CD4-positive, alpha-beta T cell treated with Interleukin-17A for 1 hour (primary cell): ENCODE data around the gene SCGB3A1.

Experiments used
- DNase-seq: peaks from one replicate; pipeline ENCODE4 v3.0.0-alpha.2; 2020

The SCGB3A1 gene

GRCh38 chr5:180603076-180603594 lies 11.8 kb upstream of the SCGB3A1 start:
- DNase-seq, result no peak

- no peak for DNase-seq
These were observed 11.3 kb upstream of the SCGB3A1 start for GRCh38 chr5:180602481-180603075.

- no peak for DNase-seq
These were observed 10.5 kb upstream of the SCGB3A1 start for GRCh38 chr5:180601591-180602480.

GRCh38 chr5:180600554-180601041 lies 9.3 kb upstream of the SCGB3A1 start:
- no peak for DNase-seq

GRCh38 chr5:180599981-180600553 lies 8.8 kb upstream of the SCGB3A1 start:
- no peak for DNase-seq

- no peak for DNase-seq
These were observed 8.3 kb upstream of the SCGB3A1 start for GRCh38 chr5:180599590-180599914.

GRCh38 chr5:180598797-180599589 lies 7.7 kb upstream of the SCGB3A1 start:
- no peak for DNase-seq

- no peak for DNase-seq
These were observed 7.0 kb upstream of the SCGB3A1 start for GRCh38 chr5:180598316-180598701.

- no peak for DNase-seq
These were observed 5.5 kb upstream of the SCGB3A1 start for GRCh38 chr5:180596668-180597231.

- DNase-seq, result no peak
These were observed 4.9 kb upstream of the SCGB3A1 start for GRCh38 chr5:180596115-180596667.

GRCh38 chr5:180595381-180596114 lies 4.2 kb upstream of the SCGB3A1 start:
- DNase-seq, result no peak

- DNase-seq, result no peak
These were observed 3.7 kb upstream of the SCGB3A1 start for GRCh38 chr5:180595046-180595379.

- DNase-seq, result no peak
These were observed 3.2 kb upstream of the SCGB3A1 start for GRCh38 chr5:180594311-180595045.

GRCh38 chr5:180593446-180594206 lies 2.3 kb upstream of the SCGB3A1 start:
- no peak for DNase-seq

- DNase-seq, result no peak
These were observed 877 bp upstream of the SCGB3A1 start for GRCh38 chr5:180592176-180592575.

GRCh38 chr5:180590543-180591310 lies 572 bp downstream of the SCGB3A1 start:
- no peak for DNase-seq

GRCh38 chr5:180589771-180590542 lies 1.3 kb downstream of the SCGB3A1 start:
- DNase-seq, result no peak

GRCh38 chr5:180586870-180587269 lies 4.4 kb downstream of the SCGB3A1 start:
- DNase-seq, result no peak

- no peak for DNase-seq
These were observed 5.1 kb downstream of the SCGB3A1 start for GRCh38 chr5:180586204-180586603.
